ENCODE data around the gene COX19.
A peak's percentile ranks its signal among the peaks of the same experiment; 100 is the strongest.

COX19 gene, protein sequence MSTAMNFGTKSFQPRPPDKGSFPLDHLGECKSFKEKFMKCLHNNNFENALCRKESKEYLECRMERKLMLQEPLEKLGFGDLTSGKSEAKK

GRCh38 chr7:974820-975681, at the start of gene COX19:
COX19 (minus strand) TSS chr7:975549; CDS start chr7:975509, 40 bp downstream.
- peak; percentile 96 for DNase-seq (ENCODE audit: low spot score)

DNA sequence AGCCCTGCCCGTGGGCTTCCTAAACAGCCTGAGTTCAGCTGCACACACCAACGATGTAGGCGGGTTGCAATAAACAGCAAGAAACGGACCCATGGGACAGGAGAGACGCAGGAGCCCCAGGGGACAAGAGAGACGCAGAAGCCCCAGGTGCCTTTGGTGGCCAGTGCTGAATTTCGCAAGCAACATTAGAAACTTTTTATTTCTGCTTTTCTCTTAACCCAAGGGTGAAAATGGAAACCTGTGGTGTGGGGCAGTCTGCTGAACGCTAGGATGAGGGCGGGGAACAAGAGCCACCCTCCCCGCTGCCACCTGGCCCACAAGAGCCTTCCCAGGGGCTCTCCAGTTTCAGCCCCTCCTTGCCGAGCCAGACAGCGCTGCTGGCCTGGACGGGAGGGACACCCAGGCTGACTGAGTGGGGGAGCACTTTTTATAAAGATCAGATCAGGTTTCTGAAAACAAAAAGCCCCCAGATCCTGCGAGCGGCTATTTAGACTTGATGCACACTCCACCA, 49.0 kb upstream of the COX19 start:
- DNase-seq (ENCODE audit: low spot score), result no peak

- DNase-seq (ENCODE audit: low spot score), result no peak
Measured at GRCh38 chr7:1022801-1023465, 47.6 kb upstream of the COX19 start.

DNA sequence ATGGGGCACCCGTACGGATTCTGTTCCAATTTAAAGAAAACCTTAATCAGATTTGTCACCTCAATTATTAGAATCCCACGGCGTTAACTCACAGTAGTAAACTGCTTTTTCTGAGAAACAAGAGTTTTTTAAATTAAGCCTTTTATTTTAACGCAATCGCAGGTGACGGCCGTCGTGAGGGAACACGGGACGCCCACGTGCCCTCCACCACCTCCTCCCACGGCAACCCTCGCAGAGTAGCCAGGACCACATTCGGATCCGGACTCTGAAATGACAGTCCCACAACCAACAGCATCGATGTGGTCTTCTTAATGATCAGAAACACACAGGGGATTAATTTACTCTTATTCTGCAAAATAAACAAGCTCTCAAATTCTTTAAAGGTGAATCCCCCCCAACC, 47.0 kb upstream of the COX19 start:
- no peak for DNase-seq (ENCODE audit: low spot score)

GRCh38 chr7:1021931-1022330, 46.6 kb upstream of the COX19 start:
- no peak for DNase-seq (ENCODE audit: low spot score)

DNA sequence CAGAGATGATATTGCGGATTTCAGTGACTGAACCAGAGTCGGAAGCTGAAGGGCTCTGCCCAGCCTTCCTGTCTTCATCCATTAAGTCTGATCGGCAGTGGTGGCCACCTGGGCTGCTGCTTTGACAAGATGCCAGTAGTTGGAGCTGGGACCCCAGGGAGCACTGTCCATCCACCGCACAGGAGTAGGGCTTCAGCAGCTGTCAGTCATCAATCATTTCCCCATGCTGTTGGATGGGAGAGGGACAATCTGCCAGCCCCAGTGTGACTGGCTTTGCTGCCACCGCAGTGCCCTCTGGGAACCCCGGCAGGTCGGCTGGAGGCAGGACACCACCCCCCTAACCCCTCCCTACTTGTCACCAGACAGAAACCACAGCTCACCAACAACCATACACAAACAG, 46.0 kb upstream of the COX19 start:
- DNase-seq (ENCODE audit: low spot score), result no peak

DNA sequence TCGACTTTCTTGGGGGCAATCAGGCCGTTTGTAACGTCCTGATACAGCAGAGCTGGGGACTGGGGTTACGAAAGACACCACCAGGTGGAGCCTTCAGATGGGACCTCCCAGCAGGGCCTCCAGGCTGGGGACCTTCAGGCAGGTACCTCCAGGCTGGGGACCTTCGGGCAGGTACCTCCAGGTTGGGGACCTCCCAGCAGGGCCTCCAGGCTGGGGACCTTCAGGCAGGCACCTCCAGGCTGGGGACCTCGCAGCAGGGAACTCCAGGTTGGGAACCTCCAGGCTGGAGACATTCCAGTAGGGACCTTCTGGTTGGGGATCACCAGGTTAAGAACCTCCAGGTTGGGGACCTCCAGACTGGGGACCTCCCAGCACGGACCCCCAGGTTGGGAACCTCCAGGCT, 45.5 kb upstream of the COX19 start:
- no peak for DNase-seq (ENCODE audit: low spot score)

GRCh38 chr7:1019789-1020610, 44.7 kb upstream of the COX19 start:
- DNase-seq (ENCODE audit: low spot score), result no peak

DNA sequence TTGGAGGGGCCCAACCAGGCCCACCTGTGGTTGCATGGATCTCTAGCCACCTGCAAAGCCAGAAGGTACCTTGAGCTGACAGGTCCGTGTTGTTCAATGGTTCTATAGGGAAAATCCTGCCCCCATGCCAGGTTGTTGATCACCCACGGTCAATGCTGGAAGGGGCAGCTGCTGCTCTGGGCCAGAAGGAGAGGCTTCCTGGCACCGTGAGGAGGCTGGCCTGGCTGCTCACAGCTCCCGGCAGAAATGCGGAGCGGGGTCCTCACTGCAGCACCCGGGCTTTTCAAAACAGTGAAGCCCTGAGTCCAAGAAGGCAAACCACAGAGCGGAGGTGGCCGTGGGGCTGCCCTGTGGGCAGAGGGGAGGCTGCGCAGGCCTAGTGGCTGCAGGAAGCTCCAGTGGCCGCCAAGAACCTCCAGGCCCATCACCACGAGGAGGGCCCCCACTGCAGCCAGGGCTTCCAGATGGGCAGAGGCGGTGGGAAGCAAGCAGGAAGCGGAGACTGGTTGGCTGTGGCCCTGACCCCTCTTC, 44.0 kb upstream of the COX19 start:
- DNase-seq (ENCODE audit: low spot score), result no peak

GRCh38 chr7:1018334-1018695, 43.0 kb upstream of the COX19 start:
- DNase-seq (ENCODE audit: low spot score), result no peak

DNA sequence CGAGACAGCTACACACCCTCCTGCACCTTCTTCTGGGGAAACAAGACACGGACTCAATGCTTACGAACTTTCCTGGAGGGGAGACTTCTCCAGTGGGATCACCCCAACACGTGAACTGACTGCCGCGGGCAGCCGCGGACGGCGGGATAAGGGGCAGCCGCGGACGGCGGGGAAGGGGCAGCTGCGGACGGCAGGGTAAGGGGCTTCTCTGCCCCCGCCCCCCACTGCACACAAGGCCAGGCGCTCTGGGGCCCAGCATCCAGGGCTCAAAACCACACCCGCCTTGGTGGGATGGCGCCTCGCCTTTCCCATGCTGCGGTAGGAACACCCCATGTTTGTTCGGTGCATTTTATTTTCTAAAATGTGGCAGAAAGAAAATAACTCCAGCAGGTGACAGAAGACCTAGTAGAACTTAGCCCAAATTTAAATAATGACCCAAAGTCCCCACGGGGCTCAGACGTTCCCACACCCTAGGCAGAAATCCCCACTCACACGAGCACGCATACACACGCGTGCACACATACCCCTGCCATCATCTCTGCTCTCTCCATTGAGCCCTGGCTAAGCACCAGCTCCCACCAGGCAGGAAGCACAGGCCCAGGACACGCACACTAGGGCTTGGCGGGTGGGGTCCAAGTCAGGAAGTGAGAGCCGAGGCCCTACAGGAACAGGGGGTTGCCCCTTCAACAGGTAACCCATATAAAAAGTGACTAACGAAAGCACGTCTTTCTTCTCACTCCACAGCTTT, 42.4 kb upstream of the COX19 start:
- DNase-seq (ENCODE audit: low spot score), result no peak

- DNase-seq (ENCODE audit: low spot score), result no peak
Measured at GRCh38 chr7:1016577-1017531, 41.5 kb upstream of the COX19 start.

- no peak for DNase-seq (ENCODE audit: low spot score)
Measured at GRCh38 chr7:1015196-1016121, 40.1 kb upstream of the COX19 start.

GRCh38 chr7:1014681-1015080, 39.3 kb upstream of the COX19 start:
- DNase-seq (ENCODE audit: low spot score), result no peak

DNA sequence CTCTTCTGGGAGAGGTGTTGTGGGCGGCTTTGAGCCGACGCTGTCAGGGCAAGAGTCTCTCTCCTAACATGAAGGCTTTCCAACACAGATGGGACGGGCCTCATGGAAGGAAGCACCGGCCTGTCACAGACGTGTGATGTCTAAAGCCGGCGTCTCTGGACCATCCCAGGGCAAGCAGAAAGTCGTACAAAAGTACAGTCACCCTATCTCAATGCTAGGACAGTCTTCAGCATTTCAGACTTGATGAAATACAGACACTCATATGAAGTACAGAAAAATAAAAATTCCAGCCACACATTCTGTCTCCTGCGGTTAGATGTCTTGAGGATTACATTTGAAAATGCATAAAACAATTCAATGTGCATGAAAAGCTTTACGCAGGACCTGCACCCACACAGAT, 38.2 kb upstream of the COX19 start:
- no peak for DNase-seq (ENCODE audit: low spot score)

GRCh38 chr7:1012716-1013095, 37.4 kb upstream of the COX19 start:
- no peak for DNase-seq (ENCODE audit: low spot score)

GRCh38 chr7:1012004-1012715, 36.8 kb upstream of the COX19 start:
- DNase-seq (ENCODE audit: low spot score), result no peak

DNA sequence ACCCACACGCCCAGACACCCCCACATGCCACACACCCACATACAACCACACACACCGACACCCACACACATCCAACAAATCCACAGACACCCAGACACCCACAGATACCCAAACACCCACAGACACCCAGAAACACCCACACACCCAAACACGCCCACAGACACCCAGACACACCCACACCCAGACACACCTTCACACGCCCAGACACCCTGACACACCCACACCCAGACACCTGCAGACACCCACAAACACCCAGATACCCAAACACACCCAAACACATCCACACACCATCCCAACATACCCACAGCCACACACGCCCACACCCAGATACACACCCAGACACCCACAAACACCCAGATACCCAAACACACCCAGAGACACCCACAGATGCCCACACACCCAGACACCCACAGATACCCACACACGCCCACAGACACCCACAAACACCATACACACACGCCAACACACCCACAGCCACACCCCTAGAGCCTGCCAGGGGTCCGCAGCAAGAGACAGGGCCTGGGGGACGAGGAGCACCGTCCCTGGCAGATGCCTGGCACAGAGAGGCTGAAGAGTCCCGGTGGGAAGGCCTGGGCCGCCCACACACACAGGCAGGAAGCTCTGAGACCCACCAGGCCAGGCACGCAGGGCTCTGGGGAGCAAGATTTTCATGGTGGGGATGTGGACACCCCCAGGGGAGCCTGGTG, 36.1 kb upstream of the COX19 start:
- DNase-seq (ENCODE audit: low spot score), result no peak

Measured in iPS-NIHi11 (cell line).